NB4 (cell line): Measurements from ENCODE around the gene ADAMTSL3.

Experiments used
- DNase-seq: peaks from one replicate; pipeline ENCODE4 v3.0.0; 2010; ENCODE audit warnings: low read depth
- H3K4me3 ChIP-seq: one replicate; pipeline ENCODE4 v1.5.1; 2011; ENCODE audit warnings: mild to moderate bottlenecking, low read depth, low read length, moderate library complexity
- MYC ChIP-seq: IDR thresholded peaks from 2 replicates; pipeline ENCODE4 v1.6.1; 2011; ENCODE audit warnings: low read depth, low read length
- POLR2A ChIP-seq: IDR thresholded peaks from 2 replicates; pipeline ENCODE4 v1.6.1; 2011; ENCODE audit warnings: mild to moderate bottlenecking; ENCODE audit not compliant: insufficient read length; ENCODE audit errors: extremely low read depth
- TF ChIP-seq, protein P1 (sequence below): IDR thresholded peaks from 2 replicates; pipeline ENCODE4 v1.6.1; 2011; ENCODE audit warnings: low read depth, low read length
- TF ChIP-seq, protein P2 (sequence below): IDR thresholded peaks from one replicate; pipeline ENCODE4 v1.5.1; 2012; ENCODE audit warnings: low read depth, low read length

The ADAMTSL3 gene

DNA sequence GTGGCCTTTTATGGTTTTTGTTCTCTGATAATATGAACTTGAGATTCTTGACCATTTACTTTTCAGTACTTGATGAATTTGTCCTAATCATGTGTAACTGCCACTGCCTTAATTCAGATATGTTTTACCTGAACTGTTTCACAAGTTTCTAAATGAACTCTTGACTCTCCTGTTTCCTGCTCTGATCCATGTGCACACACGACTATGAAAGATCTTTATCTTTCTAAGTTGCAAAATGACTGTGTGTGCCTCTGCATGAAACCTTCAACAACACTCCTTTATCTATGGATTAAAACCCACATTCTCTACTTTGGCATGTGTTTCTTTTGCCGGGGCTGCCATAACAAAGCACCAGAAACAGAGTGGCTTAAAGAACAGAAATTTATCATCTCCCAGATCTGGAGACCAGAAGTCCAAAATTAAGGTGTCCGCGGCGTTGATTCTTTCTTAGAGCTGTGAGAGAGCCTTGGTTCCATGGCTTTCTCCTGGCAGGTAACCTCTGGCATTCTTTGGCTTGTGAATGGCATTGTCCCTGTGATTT is 275.0 kb downstream of the ADAMTSL3 start:
- TF ChIP-seq, protein P1, sequence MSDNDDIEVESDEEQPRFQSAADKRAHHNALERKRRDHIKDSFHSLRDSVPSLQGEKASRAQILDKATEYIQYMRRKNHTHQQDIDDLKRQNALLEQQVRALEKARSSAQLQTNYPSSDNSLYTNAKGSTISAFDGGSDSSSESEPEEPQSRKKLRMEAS = no peak
- TF ChIP-seq POLR2A = no peak
- no peak for TF ChIP-seq MYC
- TF ChIP-seq, protein P2, sequence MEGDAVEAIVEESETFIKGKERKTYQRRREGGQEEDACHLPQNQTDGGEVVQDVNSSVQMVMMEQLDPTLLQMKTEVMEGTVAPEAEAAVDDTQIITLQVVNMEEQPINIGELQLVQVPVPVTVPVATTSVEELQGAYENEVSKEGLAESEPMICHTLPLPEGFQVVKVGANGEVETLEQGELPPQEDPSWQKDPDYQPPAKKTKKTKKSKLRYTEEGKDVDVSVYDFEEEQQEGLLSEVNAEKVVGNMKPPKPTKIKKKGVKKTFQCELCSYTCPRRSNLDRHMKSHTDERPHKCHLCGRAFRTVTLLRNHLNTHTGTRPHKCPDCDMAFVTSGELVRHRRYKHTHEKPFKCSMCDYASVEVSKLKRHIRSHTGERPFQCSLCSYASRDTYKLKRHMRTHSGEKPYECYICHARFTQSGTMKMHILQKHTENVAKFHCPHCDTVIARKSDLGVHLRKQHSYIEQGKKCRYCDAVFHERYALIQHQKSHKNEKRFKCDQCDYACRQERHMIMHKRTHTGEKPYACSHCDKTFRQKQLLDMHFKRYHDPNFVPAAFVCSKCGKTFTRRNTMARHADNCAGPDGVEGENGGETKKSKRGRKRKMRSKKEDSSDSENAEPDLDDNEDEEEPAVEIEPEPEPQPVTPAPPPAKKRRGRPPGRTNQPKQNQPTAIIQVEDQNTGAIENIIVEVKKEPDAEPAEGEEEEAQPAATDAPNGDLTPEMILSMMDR = no peak
- no peak for DNase-seq
- no peak overlapping the region for H3K4me3 ChIP-seq

DNA sequence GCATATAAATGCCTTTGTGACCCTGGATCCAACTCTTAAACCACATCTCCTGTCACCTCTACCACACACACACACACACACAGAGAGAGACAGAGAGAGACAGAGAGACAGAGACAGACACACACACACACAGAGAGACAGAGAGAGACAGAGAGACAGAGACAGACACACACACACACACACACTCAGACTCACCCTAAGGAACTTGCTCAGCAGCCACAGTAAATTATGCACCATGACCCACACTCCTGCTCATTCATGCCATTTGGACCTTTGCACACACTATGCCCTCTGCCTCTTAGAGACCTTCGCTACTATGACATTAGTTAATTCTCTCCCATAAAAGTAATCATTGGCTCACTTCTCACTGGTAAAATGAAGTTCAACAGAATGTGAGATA is 275.7 kb downstream of the ADAMTSL3 start:
- DNase-seq = no peak
- TF ChIP-seq, protein P2 = no peak
- TF ChIP-seq POLR2A = no peak
- TF ChIP-seq, protein P1 = no peak
- TF ChIP-seq MYC = no peak
- no peak overlapping the region for H3K4me3 ChIP-seq

DNA sequence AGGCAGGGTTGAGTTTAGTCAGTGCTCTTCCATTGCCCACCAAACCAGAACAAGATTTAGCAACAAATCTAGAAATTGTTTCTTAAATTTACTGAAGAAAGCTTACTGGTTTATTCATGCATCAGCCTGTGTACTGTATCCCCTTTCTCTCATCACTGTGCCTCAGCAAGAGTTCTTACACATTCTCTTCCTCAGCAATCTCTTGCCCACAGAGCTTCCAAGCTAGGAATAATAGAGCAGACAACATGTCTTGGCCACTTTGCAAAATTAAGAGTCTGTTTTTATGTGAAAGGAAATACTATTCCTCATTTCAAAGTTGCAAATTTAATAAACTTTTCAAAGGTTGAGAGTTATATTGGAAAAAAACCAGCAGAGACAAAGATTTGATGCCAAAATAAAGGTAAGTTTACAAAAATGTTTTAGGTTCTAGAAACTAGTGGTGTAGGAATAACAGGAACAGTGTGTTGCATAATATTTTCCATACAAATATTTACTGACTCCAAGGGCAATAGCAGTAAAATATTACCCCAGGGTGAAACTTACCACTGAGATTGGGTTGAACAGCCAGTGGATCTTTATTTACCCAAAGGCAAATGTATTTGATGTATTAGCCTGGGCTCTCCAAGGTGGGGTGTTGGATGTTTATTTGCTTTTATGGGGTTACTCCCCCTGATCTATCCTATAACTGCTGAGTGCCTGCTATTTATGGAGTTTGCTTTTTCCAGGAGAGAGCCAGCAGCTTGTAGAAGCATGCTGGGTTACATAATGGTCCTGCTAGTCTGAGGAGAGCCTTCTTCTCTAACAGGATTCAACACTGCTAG is 276.7 kb downstream of the ADAMTSL3 start:
- TF ChIP-seq MYC (no peak), POLR2A (no peak)
- TF ChIP-seq, protein P1 = no peak
- TF ChIP-seq, protein P2 = no peak
- no peak overlapping the region for H3K4me3 ChIP-seq
- no peak for DNase-seq

DNA sequence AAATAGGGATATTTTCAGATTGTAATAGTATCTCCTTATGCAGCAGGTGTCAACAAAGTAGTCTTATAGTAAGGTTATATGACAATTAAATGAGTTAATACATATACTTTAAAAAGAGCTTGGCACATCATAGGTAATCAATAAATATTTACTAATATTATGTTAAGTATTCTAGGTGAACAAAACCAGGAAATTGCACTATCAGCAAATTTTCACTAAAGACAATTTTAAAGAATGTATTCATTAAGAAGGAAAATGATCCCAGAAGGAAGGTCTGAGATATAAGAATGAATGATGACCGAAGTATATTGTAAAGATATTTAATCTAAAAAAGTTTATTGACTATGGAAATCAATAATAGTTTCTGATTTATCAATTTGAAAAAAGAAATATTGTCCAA is 281.9 kb downstream of the ADAMTSL3 start:
- no peak overlapping the region for H3K4me3 ChIP-seq
- DNase-seq = no peak
- TF ChIP-seq, protein P1 = no peak
- TF ChIP-seq POLR2A (no peak), MYC (no peak)
- TF ChIP-seq, protein P2 = no peak

DNA sequence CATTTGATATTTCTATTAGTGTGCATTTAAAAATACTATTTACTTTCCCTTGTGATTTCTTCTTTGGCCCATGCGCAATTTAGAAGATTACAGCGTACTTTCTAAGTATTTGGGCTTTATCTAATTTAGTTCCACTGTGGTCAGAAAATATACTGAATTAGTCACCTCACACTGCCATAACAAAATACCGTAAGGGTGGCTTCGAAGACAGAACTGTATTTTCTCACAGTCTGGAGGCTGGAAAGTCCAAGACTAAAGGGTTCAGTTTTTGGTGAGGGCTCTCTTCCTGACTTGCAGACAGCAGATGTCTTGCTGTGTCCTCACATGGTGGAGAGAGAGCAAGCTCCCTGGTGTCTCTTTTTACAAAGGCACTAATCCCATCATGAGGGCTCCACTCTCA is 286.2 kb downstream of the ADAMTSL3 start:
- no peak overlapping the region for H3K4me3 ChIP-seq
- TF ChIP-seq, protein P1 = no peak
- TF ChIP-seq, protein P2 = no peak
- TF ChIP-seq MYC = no peak
- no peak for TF ChIP-seq POLR2A
- no peak for DNase-seq
